ENCODE data around the gene NAPG. TPM values are rescaled to one million over a fixed set of nuclear protein-coding genes. Genes with fewer than 3 reads are reported as not detected.

NAPG gene
- 25.1 and 29.0 TPM in 2 replicates for total RNA-seq

DNA sequence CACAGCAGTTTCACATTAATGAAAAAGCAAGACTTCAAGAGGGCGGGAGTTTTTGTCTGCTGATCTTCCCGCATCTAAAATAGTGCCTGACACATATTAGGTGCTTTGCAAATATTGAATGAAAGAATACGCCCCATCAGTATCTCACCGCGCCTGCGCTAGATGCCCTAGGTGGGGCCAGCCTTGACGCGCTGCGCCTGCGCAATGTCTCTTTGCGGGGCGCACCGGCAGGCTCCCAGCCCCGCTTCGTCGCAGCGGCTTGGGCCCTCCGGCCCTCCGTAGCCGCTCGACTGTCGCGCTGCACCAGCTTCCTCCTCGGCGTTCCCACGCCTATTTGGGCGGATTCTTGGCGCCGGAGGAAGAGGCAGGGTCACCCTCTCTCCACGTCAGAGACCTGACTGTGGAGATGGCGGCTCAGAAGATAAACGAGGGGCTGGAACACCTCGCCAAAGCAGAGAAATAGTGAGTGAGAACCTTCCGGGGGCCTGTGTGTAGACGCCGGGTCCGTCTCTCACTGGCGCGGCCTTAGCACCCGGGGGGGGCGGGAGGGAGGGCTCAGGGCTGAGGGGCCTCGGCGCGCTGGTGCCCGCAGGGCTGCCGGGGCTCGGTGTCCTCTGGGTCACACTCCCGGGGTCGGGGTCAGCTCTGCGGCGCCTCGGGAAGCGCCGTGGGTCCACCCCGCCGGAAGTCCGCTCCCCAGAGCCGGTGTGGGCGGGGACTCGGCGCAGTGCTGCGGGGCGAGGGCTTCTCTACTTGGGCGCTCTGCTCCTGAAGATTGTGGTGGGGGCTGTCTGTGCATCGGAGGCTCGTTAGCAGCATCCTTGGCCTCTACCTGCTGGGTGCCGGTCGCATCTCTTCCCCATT, at the start of gene NAPG:
NAPG (plus strand) TSS at position 331 of the 864 bp plus-strand sequence; CDS start at position 407, 76 bp downstream.

Other genes starting within 250 kb of the NAPG start
- not detected in 2 replicates for gene APCDD1, start 71.4 kb upstream of the NAPG start, total RNA-seq

All from mammary microvascular endothelial cell (primary cell).